NCI-H2227 treated with DMSO at 0.1 percent for 48 hours (cell line): ENCODE measurements around the gene CTIF.

Experiments
- DNase-seq: peaks from one replicate; lab custom pipeline; 2025; lab: John Stamatoyannopoulos, UW

The CTIF gene

GRCh38 chr18:48551100-48551499 lies 12.3 kb downstream of the CTIF start:
- DNase-seq = no peak

GRCh38 chr18:48552130-48552529 lies 13.3 kb downstream of the CTIF start:
- no peak for DNase-seq

- DNase-seq = no peak
Measured at GRCh38 chr18:48553236-48553635, 14.4 kb downstream of the CTIF start.

- DNase-seq = no peak
Measured at GRCh38 chr18:48554610-48555400, 16.0 kb downstream of the CTIF start.

GRCh38 chr18:48555465-48555995 lies 16.7 kb downstream of the CTIF start:
- DNase-seq = no peak

- DNase-seq = no peak
Measured at GRCh38 chr18:48557640-48558174, 18.9 kb downstream of the CTIF start.

GRCh38 chr18:48558248-48558647 lies 19.4 kb downstream of the CTIF start:
- DNase-seq = no peak

- no peak for DNase-seq
Measured at GRCh38 chr18:48560491-48560890, 21.7 kb downstream of the CTIF start.

- DNase-seq = no peak
Measured at GRCh38 chr18:48562075-48562474, 23.2 kb downstream of the CTIF start.

- no peak for DNase-seq
Measured at GRCh38 chr18:48563027-48563426, 24.2 kb downstream of the CTIF start.

- no peak for DNase-seq
Measured at GRCh38 chr18:48564139-48564538, 25.3 kb downstream of the CTIF start.

- no peak for DNase-seq
Measured at GRCh38 chr18:48565105-48565504, 26.3 kb downstream of the CTIF start.

GRCh38 chr18:48566589-48566988 lies 27.8 kb downstream of the CTIF start:
- DNase-seq = no peak

GRCh38 chr18:48567388-48567787 lies 28.6 kb downstream of the CTIF start:
- no peak for DNase-seq

GRCh38 chr18:48569139-48569914 lies 30.5 kb downstream of the CTIF start:
- DNase-seq = peak; percentile 80

- DNase-seq = peak; percentile 75
Measured at GRCh38 chr18:48569915-48570264, 31.1 kb downstream of the CTIF start.

- no peak for DNase-seq
Measured at GRCh38 chr18:48570313-48570712, 31.5 kb downstream of the CTIF start.

- no peak for DNase-seq
Measured at GRCh38 chr18:48571639-48572384, 33.0 kb downstream of the CTIF start.

GRCh38 chr18:48572402-48573126 lies 33.7 kb downstream of the CTIF start:
- DNase-seq = no peak

GRCh38 chr18:48573632-48574283 lies 34.9 kb downstream of the CTIF start:
- DNase-seq = no peak
